Endodermal cell (in vitro differentiated cells): Measurements from ENCODE around the gene GSTP1. TPM values are rescaled to one million over a fixed set of nuclear protein-coding genes. Genes with fewer than 3 reads are reported as not detected.

Experiments used
- DNase-seq: peaks from one replicate; pipeline ENCODE4 v3.0.0-alpha.2; 2017
- H3K27ac ChIP-seq: 2 replicates; pipeline ENCODE4 v1.5.1; 2013; ENCODE audit warnings: mild to moderate bottlenecking, low read depth, low read length, moderate library complexity
- H3K27me3 ChIP-seq: 2 replicates; pipeline ENCODE4 v1.6.1; 2013; ENCODE audit warnings: mild to moderate bottlenecking, low read length, moderate library complexity; ENCODE audit not compliant: insufficient read depth, control insufficient read depth, poor library complexity, severe bottlenecking
- H3K36me3 ChIP-seq: 2 replicates; pipeline ENCODE4 v1.7.0; 2013; ENCODE audit warnings: mild to moderate bottlenecking, low read length, moderate library complexity; ENCODE audit not compliant: control insufficient read depth, insufficient read depth
- H3K4me1 ChIP-seq: one replicate; pipeline ENCODE4 v1.7.0; 2013; ENCODE audit warnings: low read length; ENCODE audit not compliant: control insufficient read depth, insufficient read depth
- H3K4me3 ChIP-seq: 2 replicates; pipeline ENCODE4 v1.5.1; 2013; ENCODE audit warnings: mild to moderate bottlenecking, low read length, moderate library complexity
- H3K9ac ChIP-seq: 2 replicates; pipeline ENCODE4 v1.6.1; 2013; ENCODE audit warnings: mild to moderate bottlenecking, low read length, moderate library complexity; ENCODE audit not compliant: poor library complexity, severe bottlenecking; ENCODE audit errors: extremely low read depth
- H3K9me3 ChIP-seq: 2 replicates; pipeline ENCODE4 v1.6.1; 2013; ENCODE audit warnings: mild to moderate bottlenecking, low read length, moderate library complexity; ENCODE audit not compliant: control insufficient read depth
- H3K27ac Mint-ChIP-seq: 2 replicates; pipeline ENCODE4 v1.8.0; 2020; ENCODE audit warnings: mixed read lengths
- H3K27me3 Mint-ChIP-seq: 2 replicates; pipeline ENCODE4 v1.8.0; 2021; ENCODE audit warnings: mild to moderate bottlenecking, mixed read lengths; ENCODE audit not compliant: insufficient read depth
- H3K36me3 Mint-ChIP-seq: 2 replicates; pipeline ENCODE4 v1.8.0; 2020; ENCODE audit warnings: low read depth, mixed read lengths
- H3K4me1 Mint-ChIP-seq: 2 replicates; pipeline ENCODE4 v1.8.0; 2020; ENCODE audit warnings: mixed read lengths
- H3K4me3 Mint-ChIP-seq: 2 replicates; pipeline ENCODE4 v1.8.0; 2020; ENCODE audit warnings: mild to moderate bottlenecking, moderate library complexity, mixed read lengths
- H3K9me3 Mint-ChIP-seq: 2 replicates; pipeline ENCODE4 v1.8.0; 2020; ENCODE audit warnings: mild to moderate bottlenecking, mixed read lengths
- WGBS, 2 experiments: methylation state at CpG; one replicate each; pipeline versions ENCODE4 v1.1.5 to v1.1.7; 2013; ENCODE audit warnings: missing lambda C conversion rate in 2 of 2, mixed read lengths in 1 of 2; ENCODE audit not compliant: insufficient coverage in 1 of 2, insufficient read length in 1 of 2; 5-methylcytosine and 5-hydroxymethylcytosine counted together
- total RNA-seq, 2 donors: library from RNA; stranded (reverse); fragmentation: NEBNext Ultra II Directional in 1 of 2; extraction: Animal tissue kit (Norgen Biotek cat#: 25700) in 1 of 2; gene quantifications; 2 replicates in 1 of 2; 3 replicates in 1 of 2; pipeline ENCODE4 v1.2.1, GENCODE V29; 2021
- TF ChIP-seq, protein P1 (sequence below): fragments of 200-600 bp; sonication (generic); conservative IDR thresholded peaks from 2 replicates; pipeline ENCODE4 v1.5.0; 2021; ENCODE audit warnings: antibody characterized with exemption, mild to moderate bottlenecking

The GSTP1 gene
- total RNA-seq, 2 donors from 2014 or later: 1,359 to 1,473 TPM

DNA sequence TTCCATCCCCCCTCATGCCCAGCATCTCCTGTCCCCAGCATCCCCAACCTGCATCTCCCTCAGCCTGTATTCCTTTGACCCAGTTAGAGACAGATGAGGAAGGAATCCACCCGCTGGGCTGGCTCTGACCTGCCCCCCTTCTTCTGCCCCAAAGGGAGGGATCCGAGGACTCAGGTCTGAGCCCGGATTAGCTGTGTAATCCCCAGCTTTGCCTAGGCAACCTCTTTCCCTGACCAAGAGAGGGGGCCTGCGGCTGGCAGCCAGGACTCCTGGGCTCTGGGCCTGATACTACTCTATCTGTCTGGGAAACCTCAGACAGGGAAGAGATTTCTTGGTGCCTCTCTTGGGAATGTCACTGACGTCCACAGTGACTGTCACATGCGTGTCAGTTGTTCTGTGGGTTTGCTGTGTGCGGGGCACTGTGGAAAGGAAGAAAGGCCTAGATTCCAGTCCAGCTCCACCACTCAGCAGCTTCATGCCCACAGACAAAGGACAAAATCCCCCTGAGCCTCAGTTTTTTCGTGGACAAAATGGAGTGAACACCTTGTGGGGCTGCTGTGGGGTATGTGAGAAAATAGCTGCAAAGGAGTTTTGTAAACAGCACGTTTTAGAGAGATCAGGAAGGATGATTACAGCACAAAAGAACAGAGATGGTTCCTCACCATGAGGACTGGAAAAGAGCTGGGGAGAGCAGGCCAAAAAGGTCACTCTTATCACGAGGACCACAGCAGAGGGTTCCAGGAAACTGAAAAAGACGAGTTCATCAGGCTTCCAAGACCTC lies 21.8 kb downstream of the GSTP1 start:
- 71 to 82% methylated on average over 11 of the region's 11 CpGs for WGBS, 2 experiments
- Histone ChIP-seq H3K27ac (no peak overlapping the region), H3K9me3 (peaks cover 12% of the 10 kb centered on the region), H3K4me3 (no peak overlapping the region), H3K9ac (no peak overlapping the region), H3K4me1 (peaks cover 14% of the 10 kb centered on the region), H3K27me3 (no peaks in the 10 kb centered on the region), H3K36me3 (peaks cover 20% of the 10 kb centered on the region)
- TF ChIP-seq, protein P1, sequence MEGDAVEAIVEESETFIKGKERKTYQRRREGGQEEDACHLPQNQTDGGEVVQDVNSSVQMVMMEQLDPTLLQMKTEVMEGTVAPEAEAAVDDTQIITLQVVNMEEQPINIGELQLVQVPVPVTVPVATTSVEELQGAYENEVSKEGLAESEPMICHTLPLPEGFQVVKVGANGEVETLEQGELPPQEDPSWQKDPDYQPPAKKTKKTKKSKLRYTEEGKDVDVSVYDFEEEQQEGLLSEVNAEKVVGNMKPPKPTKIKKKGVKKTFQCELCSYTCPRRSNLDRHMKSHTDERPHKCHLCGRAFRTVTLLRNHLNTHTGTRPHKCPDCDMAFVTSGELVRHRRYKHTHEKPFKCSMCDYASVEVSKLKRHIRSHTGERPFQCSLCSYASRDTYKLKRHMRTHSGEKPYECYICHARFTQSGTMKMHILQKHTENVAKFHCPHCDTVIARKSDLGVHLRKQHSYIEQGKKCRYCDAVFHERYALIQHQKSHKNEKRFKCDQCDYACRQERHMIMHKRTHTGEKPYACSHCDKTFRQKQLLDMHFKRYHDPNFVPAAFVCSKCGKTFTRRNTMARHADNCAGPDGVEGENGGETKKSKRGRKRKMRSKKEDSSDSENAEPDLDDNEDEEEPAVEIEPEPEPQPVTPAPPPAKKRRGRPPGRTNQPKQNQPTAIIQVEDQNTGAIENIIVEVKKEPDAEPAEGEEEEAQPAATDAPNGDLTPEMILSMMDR: no peak
- H3K9me3 Mint-ChIP-seq: peaks cover 19% of the 10 kb centered on the region
- peaks cover 18% of the 10 kb centered on the region for H3K36me3 Mint-ChIP-seq
- peak overlapping the region; percentile 31 for H3K27ac Mint-ChIP-seq
- H3K4me1 Mint-ChIP-seq: peaks cover 20% of the 10 kb centered on the region
- H3K4me3 Mint-ChIP-seq: peak overlapping the region; percentile 72
- H3K27me3 Mint-ChIP-seq: no peaks in the 10 kb centered on the region
- peak; percentile 61 for DNase-seq

GRCh38 chr11:67606093-67606491 lies 22.5 kb downstream of the GSTP1 start:
- no peak for DNase-seq
- Histone ChIP-seq H3K4me1 (peaks cover 14% of the 10 kb centered on the region), H3K9ac (peak overlapping the region; percentile 6), H3K9me3 (peaks cover 12% of the 10 kb centered on the region), H3K27ac (no peak overlapping the region), H3K27me3 (no peaks in the 10 kb centered on the region), H3K4me3 (peak overlapping the region; percentile 86), H3K36me3 (peaks cover 24% of the 10 kb centered on the region)
- TF ChIP-seq, protein P1: no peak
- Mint-ChIP-seq H3K9me3 (peaks cover 15% of the 10 kb centered on the region), H3K27ac (peak overlapping the region; percentile 31), H3K27me3 (no peaks in the 10 kb centered on the region), H3K4me1 (peaks cover 20% of the 10 kb centered on the region), H3K4me3 (peak overlapping the region; percentile 72), H3K36me3 (peaks cover 23% of the 10 kb centered on the region)
- 66 to 77% methylated on average over 13 to 17 of the region's 17 CpGs for WGBS, 2 experiments

DNA sequence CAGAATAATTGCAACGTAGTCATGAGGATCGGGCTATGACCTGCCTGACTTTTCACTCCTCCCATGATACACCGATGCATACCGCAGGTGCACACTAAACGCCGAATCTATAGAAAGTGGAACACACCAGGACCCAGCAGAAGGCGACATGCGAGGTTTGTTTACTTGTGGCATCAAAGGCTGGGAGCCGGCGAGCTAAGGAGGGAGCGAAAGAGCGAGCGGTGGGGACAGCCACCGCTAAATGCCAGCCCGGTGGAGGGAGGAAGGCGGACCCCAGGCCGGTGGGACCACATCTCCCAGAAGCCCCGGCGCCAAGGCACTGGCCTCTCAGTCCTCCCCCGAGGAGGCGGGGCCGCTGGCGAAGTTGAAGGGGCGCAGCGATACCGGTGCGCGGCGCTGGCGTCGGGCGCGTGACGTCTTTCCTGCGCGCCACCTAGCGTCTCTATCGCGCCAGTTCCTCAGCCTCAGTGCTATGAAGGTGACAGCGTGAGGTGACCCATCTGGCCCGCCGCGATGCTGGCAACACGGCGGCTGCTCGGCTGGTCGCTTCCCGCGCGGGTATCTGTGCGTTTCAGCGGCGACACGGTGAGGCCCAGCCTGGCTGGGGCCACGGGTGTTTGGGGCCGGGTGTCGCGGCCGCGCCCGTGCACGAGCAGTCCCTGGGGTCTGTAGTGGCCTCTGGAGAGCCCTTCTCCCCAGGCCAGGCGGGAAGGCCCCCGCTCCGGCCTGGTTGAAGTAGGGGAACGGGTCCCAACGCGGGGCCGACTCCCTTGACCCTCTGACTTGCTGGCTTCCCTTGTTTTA lies 23.1 kb downstream of the GSTP1 start, which contains the start of gene NDUFV1:
Gene NDUFV1 (plus strand): TSS at position 445 of the 804 bp plus-strand sequence. CDS start 69 bp downstream, at position 514.
- peaks cover 24% of the 10 kb centered on the region for H3K36me3 ChIP-seq
- H3K4me1 ChIP-seq: peaks cover 14% of the 10 kb centered on the region
- H3K27ac ChIP-seq: no peak within 1 kb of the TSS
- Mint-ChIP-seq H3K27ac (peak within 1 kb of the TSS; percentile 86), H3K36me3 (peaks cover 24% of the 10 kb centered on the region), H3K4me1 (peaks cover 20% of the 10 kb centered on the region), H3K4me3 (peak within 1 kb of the TSS; percentile 72), H3K27me3 (no peaks in the 10 kb centered on the region), H3K9me3 (peaks cover 12% of the 10 kb centered on the region)
- H3K9ac ChIP-seq: peak within 1 kb of the TSS; percentile 56
- H3K4me3 ChIP-seq: peak within 1 kb of the TSS; percentile 86
- peaks cover 12% of the 10 kb centered on the region for H3K9me3 ChIP-seq
- H3K27me3 ChIP-seq: no peaks in the 10 kb centered on the region
- peak; percentile 98 for DNase-seq
- WGBS, 2 experiments: 4 to 6% methylated on average over 40 to 69 of the region's 69 CpGs
- TF ChIP-seq, protein P1: peak; percentile 63
